IMR-90 (cell line): ENCODE data around the gene DACH1. TPM values are rescaled to one million over a fixed set of nuclear protein-coding genes. Genes with fewer than 3 reads are reported as not detected.

ENCODE experiments used
- ATAC-seq: fragments of 200-7000 bp; cut with Tn5 transposase; 2 replicates; pipeline ENCODE4 v1.9.1; 2020; ENCODE audit warnings: low read depth, mild to moderate bottlenecking, moderate library complexity
- BruUV-seq: library from RNA; stranded (reverse); fragments of 400-500 nt; replicated peaks from 2 replicates; lab custom pipeline; 2021; lab: Mats Ljungman, UMichigan
- CTCF ChIA-PET: fragments of 300-600 bp; formaldehyde crosslinking; extraction: SDS; loops from one replicate; lab custom pipeline; 2021; ENCODE audit warnings: antibody characterized with exemption; lab: Yijun Ruan, JAX
- POLR2A ChIA-PET: fragments of 300-600 bp; sonication (Branson Sonifier 250); formaldehyde crosslinking; loops from one replicate; lab custom pipeline; 2022; ENCODE audit warnings: antibody characterized with exemption; ENCODE audit not compliant: unreplicated experiment; lab: Charles Lee
- DNase-seq: peaks from one replicate; pipeline ENCODE4 v3.0.0; 2013
- H2AFZ ChIP-seq: replicated peaks from 2 replicates; pipeline ENCODE3; 2013; ENCODE audit warnings: low read length, mild to moderate bottlenecking; ENCODE audit not compliant: poor library complexity
- H2AK5ac ChIP-seq: 2 replicates; pipeline ENCODE4 v1.6.1; 2013; ENCODE audit warnings: low read depth, low read length, inconsistent platforms
- H2AK9ac ChIP-seq: replicated peaks from 2 replicates; pipeline ENCODE3; 2013; ENCODE audit warnings: mild to moderate bottlenecking, low read depth, low read length, moderate library complexity; ENCODE audit not compliant: poor library complexity
- H2BK120ac ChIP-seq: 2 replicates; pipeline ENCODE4 v1.6.1; 2013; ENCODE audit warnings: low read depth, low read length, inconsistent platforms
- H2BK15ac ChIP-seq: 3 replicates; pipeline ENCODE4 v1.6.1; 2013; ENCODE audit warnings: low read depth, low read length, inconsistent platforms
- H2BK20ac ChIP-seq: 2 replicates; pipeline ENCODE4 v1.6.1; 2013; ENCODE audit warnings: low read depth, mild to moderate bottlenecking, inconsistent platforms, low read length, moderate library complexity
- H2BK5ac ChIP-seq: 2 replicates; pipeline ENCODE4 v1.6.1; 2013; ENCODE audit warnings: mild to moderate bottlenecking, low read depth, low read length, inconsistent platforms; ENCODE audit not compliant: poor library complexity, severe bottlenecking
- H3K14ac ChIP-seq: replicated peaks from 2 replicates; pipeline ENCODE4 v1.6.1; 2013; ENCODE audit warnings: low read depth, low read length, inconsistent platforms
- H3K18ac ChIP-seq: 2 replicates; pipeline ENCODE4 v1.6.1; 2013; ENCODE audit warnings: low read depth, low read length, control low read depth
- H3K23ac ChIP-seq: 2 replicates; pipeline ENCODE4 v1.6.1; 2013; ENCODE audit warnings: low read depth, low read length, inconsistent platforms
- H3K27ac ChIP-seq: 2 replicates; pipeline ENCODE4 v1.5.1; 2013; ENCODE audit warnings: mild to moderate bottlenecking, control low read depth, low read length; ENCODE audit not compliant: insufficient read depth
- H3K27me3 ChIP-seq: 2 replicates; pipeline ENCODE4 v1.6.1; 2013; ENCODE audit warnings: low read length; ENCODE audit not compliant: control insufficient read depth, insufficient read depth
- H3K36me3 ChIP-seq: 2 replicates; pipeline ENCODE4 v1.6.1; 2013; ENCODE audit warnings: low read length, mixed read lengths; ENCODE audit not compliant: control insufficient read depth, insufficient read depth
- H3K4ac ChIP-seq: 2 replicates; pipeline ENCODE4 v1.6.1; 2013; ENCODE audit warnings: low read depth, low read length, inconsistent platforms
- H3K4me1 ChIP-seq: 2 replicates; pipeline ENCODE4 v1.6.1; 2013; ENCODE audit warnings: low read length, mixed read lengths; ENCODE audit not compliant: control insufficient read depth, insufficient read depth
- H3K4me2 ChIP-seq: 2 replicates; pipeline ENCODE4 v1.6.1; 2013; ENCODE audit warnings: low read depth, mild to moderate bottlenecking, control low read depth, low read length, moderate library complexity
- H3K4me3 ChIP-seq: 2 replicates; pipeline ENCODE4 v1.5.1; 2013; ENCODE audit warnings: low read depth, mild to moderate bottlenecking, control low read depth, low read length, moderate library complexity; ENCODE audit not compliant: insufficient read depth
- H3K56ac ChIP-seq: 2 replicates; pipeline ENCODE4 v1.6.1; 2013; ENCODE audit warnings: low read length, inconsistent platforms; ENCODE audit not compliant: insufficient read depth; ENCODE audit errors: extremely low read depth
- H3K79me1 ChIP-seq, 2 experiments: 2 replicates each; pipeline ENCODE4 v1.6.1; 2013; ENCODE audit warnings: low read length in 2 of 2, inconsistent platforms in 1 of 2, low read depth in 1 of 2
- H3K9ac ChIP-seq: 2 replicates; pipeline ENCODE4 v1.6.1; 2013; ENCODE audit warnings: low read depth, low read length, control low read depth
- H3K9me1 ChIP-seq: 2 replicates; pipeline ENCODE4 v1.6.1; 2013; ENCODE audit warnings: low read length, inconsistent platforms; ENCODE audit not compliant: insufficient read depth
- H3K9me3 ChIP-seq: 2 replicates; pipeline ENCODE4 v1.6.1; 2013; ENCODE audit warnings: low read length; ENCODE audit not compliant: control insufficient read depth, insufficient read depth
- H4K20me1 ChIP-seq: 2 replicates; pipeline ENCODE4 v1.6.1; 2013; ENCODE audit warnings: low read length, inconsistent platforms; ENCODE audit not compliant: insufficient read depth
- H4K5ac ChIP-seq: 2 replicates; pipeline ENCODE4 v1.6.1; 2013; ENCODE audit warnings: mild to moderate bottlenecking, low read depth, low read length, control low read depth
- H4K8ac ChIP-seq, 2 experiments: 2 replicates each; pipeline ENCODE4 v1.6.1; 2013; ENCODE audit warnings: low read depth in 2 of 2, low read length in 2 of 2, control low read depth in 1 of 2, inconsistent platforms in 1 of 2
- H4K91ac ChIP-seq: 2 replicates; pipeline ENCODE4 v1.6.1; 2013; ENCODE audit warnings: low read depth, low read length, inconsistent platforms; ENCODE audit not compliant: insufficient read depth
- FOS ChIP-seq: fragments of 150-350 bp; IDR thresholded peaks from 2 replicates; pipeline ENCODE4 v1.6.1; 2016; ENCODE audit warnings: low read depth, low read length
- MXI1 ChIP-seq: IDR thresholded peaks from 2 replicates; pipeline ENCODE4 v1.6.1; 2012; ENCODE audit warnings: low read depth, mild to moderate bottlenecking, low read length, moderate library complexity, borderline replicate concordance
- USF2 ChIP-seq: fragments of 150-350 bp; IDR thresholded peaks from 2 replicates; pipeline ENCODE4 v1.6.1; 2017; ENCODE audit warnings: mild to moderate bottlenecking, antibody characterized with exemption, low read length, low read depth
- WGBS, 2 experiments: methylation state at CpG; one replicate each; pipeline versions ENCODE4 v1.1.5 to v1.1.7; 2013; ENCODE audit warnings: missing lambda C conversion rate in 2 of 2; ENCODE audit not compliant: insufficient read length in 1 of 2; ENCODE audit errors: extremely low coverage in 2 of 2; 5-methylcytosine and 5-hydroxymethylcytosine counted together
- dilution Hi-C: fragments of 300-500 bp; cut with HindIII; formaldehyde crosslinking; loops from one replicate; pipeline ENCODE4 v1.14.3; 2018; ENCODE audit warnings: low sequenced_read_pairs; ENCODE audit not compliant: unreplicated experiment
- in situ Hi-C: fragments of 300-500 bp; cut with MboI; formaldehyde crosslinking; loops from 3 replicates; pipeline ENCODE4 v1.14.3; 2019; ENCODE audit warnings: low sequenced_read_pairs, inconsistent platforms, mixed read lengths
- intact Hi-C: fragments of 100-400 bp; cut with micrococcal nuclease; formaldehyde crosslinking; loops from 2 replicates; pipeline ENCODE4 v1.10.0; 2022
- polyA plus RNA-seq, 3 experiments: library from polyadenylated mRNA; depleted of rRNA; stranded (reverse); fragments of >200 nt; gene quantifications; 2 replicates each; pipeline ENCODE4 v1.2.3, GENCODE V29; 2012; ENCODE audit warnings: low replicate concordance in 1 of 3
- total RNA-seq: library from RNA; depleted of rRNA; stranded (reverse); fragments of >200 nt; gene quantifications from 2 replicates; pipeline ENCODE4 v1.2.3, GENCODE V29; 2012

The DACH1 gene
- total and polyA plus RNA-seq, 2 of the 4 experiments (the other 2 are of a cell fraction): not detected

GRCh38 chr13:71798707-71799106 is 68.3 kb downstream of the DACH1 start:
- Histone ChIP-seq H4K20me1 (no peaks in the 10 kb centered on the region), H2AK5ac (no peak overlapping the region), H3K56ac (no peak overlapping the region), H3K9me3 (no peaks in the 10 kb centered on the region), H3K27ac (no peak overlapping the region), H3K4me1 (no peaks in the 10 kb centered on the region), H3K9ac (no peak overlapping the region), H2BK15ac (no peak overlapping the region), H3K4ac (no peak overlapping the region), H3K14ac (no peak overlapping the region), H3K9me1 (no peaks in the 10 kb centered on the region), H3K18ac (no peak overlapping the region), H2AK9ac (no peak overlapping the region), H2BK120ac (no peak overlapping the region), H3K27me3 (no peaks in the 10 kb centered on the region), H3K36me3 (no peaks in the 10 kb centered on the region), H2BK20ac (no peak overlapping the region), H3K79me1 (no peaks in the 10 kb centered on the region), H2AFZ (no peak overlapping the region), H3K23ac (no peak overlapping the region), H4K91ac (no peak overlapping the region), H3K4me2 (no peak overlapping the region), H3K4me3 (no peak overlapping the region), H4K8ac (no peak overlapping the region), H4K5ac (no peak overlapping the region), H2BK5ac (no peak overlapping the region)
- dilution Hi-C loops (no loop called here), in situ Hi-C loops (no loop called here), intact Hi-C loops (no loop called here)
- BruUV-seq: no TSS peak
- TF ChIP-seq FOS: no peak
- no peak for TF ChIP-seq USF2
- TF ChIP-seq MXI1: no peak
- POLR2A ChIA-PET: no interaction called here
- no CpG with 5 or more reads among the region's 1 CpG for WGBS, 2 experiments
- CTCF ChIA-PET: no interaction called here
- no peak for ATAC-seq
- no peak for DNase-seq
